Kidney epithelial cell (primary cell): ENCODE measurements around the gene LTBP1. TPM values are rescaled to one million over a fixed set of nuclear protein-coding genes. Genes with fewer than 3 reads are reported as not detected.

Experiments
- DNase-seq: peaks from one replicate; pipeline ENCODE4 v3.0.0-alpha.2; 2010; ENCODE audit warnings: low read depth
- H3K27me3 ChIP-seq: 2 replicates; pipeline ENCODE4 v1.6.0; 2011; ENCODE audit warnings: low read length; ENCODE audit not compliant: control insufficient read depth, insufficient read depth
- H3K36me3 ChIP-seq: 2 replicates; pipeline ENCODE4 v1.5.1; 2011; ENCODE audit warnings: low read length; ENCODE audit not compliant: control insufficient read depth, insufficient read depth
- H3K4me3 ChIP-seq: 2 replicates; pipeline ENCODE4 v1.5.1; 2011; ENCODE audit warnings: low read depth, mild to moderate bottlenecking, control low read depth, low read length
- total RNA-seq: library from RNA; depleted of rRNA; stranded (reverse); fragments of >200 nt; gene quantifications from 2 replicates; pipeline ENCODE4 v1.2.3, GENCODE V29; 2015
- TF ChIP-seq, protein P1 (sequence below): IDR thresholded peaks from 2 replicates; pipeline ENCODE4 v1.5.1; 2011; ENCODE audit warnings: mild to moderate bottlenecking, moderate library complexity, low read length, control low read depth, inconsistent platforms; ENCODE audit not compliant: insufficient read depth, poor library complexity, severe bottlenecking

Gene LTBP1
- total RNA-seq, 1 donor from 2014 or later: 39.3 TPM

DNA sequence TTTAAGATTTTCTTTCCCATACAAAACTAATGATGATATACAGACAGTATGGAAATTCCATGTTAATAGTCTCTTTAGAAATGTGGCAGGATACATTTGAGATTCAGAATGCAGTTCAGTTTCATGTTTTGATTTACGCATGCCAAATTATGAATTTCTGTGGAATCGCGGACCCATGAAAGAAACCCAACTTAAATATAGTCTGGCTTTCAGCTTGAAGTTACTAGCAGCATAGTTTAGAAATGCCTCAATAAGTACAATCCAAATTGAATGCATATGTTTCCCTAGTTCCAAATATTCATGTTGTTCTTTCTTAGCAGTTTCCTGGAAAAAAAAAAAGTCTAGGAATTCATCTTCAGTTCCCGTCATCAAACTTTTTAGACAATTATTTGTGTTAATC, 365.6 kb downstream of the LTBP1 start:
- Histone ChIP-seq H3K4me3 (no peak overlapping the region), H3K27me3 (no peaks in the 10 kb centered on the region), H3K36me3 (no peaks in the 10 kb centered on the region)
- TF ChIP-seq, protein P1, sequence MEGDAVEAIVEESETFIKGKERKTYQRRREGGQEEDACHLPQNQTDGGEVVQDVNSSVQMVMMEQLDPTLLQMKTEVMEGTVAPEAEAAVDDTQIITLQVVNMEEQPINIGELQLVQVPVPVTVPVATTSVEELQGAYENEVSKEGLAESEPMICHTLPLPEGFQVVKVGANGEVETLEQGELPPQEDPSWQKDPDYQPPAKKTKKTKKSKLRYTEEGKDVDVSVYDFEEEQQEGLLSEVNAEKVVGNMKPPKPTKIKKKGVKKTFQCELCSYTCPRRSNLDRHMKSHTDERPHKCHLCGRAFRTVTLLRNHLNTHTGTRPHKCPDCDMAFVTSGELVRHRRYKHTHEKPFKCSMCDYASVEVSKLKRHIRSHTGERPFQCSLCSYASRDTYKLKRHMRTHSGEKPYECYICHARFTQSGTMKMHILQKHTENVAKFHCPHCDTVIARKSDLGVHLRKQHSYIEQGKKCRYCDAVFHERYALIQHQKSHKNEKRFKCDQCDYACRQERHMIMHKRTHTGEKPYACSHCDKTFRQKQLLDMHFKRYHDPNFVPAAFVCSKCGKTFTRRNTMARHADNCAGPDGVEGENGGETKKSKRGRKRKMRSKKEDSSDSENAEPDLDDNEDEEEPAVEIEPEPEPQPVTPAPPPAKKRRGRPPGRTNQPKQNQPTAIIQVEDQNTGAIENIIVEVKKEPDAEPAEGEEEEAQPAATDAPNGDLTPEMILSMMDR: no peak
- DNase-seq: no peak

DNA sequence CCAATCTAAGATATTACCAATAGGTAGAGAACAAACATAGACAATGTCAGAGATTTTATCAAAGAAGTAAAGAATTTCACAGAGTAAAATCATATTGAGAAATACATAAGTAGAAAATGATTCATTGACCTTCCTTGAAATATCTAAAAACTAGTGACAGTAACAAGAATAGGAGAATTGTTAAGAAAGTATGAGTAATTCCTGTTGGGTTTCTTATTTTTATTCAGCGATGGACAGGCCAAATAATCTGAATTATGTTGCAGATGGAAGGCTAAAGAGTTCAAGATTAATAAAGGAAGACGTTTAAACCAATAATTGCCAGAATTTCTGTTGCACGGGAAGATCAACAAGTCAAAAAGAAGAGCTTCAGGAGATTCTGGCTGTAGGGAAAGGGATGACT, 366.3 kb downstream of the LTBP1 start:
- TF ChIP-seq, protein P1: no peak
- H3K27me3 ChIP-seq: no peaks in the 10 kb centered on the region
- no peak for DNase-seq
- no peak overlapping the region for H3K4me3 ChIP-seq
- no peaks in the 10 kb centered on the region for H3K36me3 ChIP-seq

DNA sequence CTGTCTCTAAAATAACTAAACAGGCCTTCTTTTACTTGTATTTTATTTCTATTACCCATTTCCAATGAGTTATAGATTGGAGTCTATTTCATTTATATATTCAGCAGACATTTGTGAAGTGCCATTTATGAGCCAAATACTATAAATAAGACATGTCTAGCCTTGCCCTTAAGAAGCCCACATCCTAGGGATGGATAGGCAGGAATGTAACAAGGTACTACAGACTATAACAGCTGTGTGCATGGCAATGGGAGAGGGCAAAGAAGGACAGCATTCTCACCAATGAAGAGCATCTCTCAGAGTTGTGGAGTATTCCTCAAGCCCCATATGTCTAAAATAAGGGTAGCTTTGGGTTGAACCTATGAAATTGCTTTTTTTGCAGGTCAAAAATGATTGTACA, 367.8 kb downstream of the LTBP1 start:
- no peak overlapping the region for H3K4me3 ChIP-seq
- no peaks in the 10 kb centered on the region for H3K27me3 ChIP-seq
- no peak for DNase-seq
- TF ChIP-seq, protein P1: no peak
- H3K36me3 ChIP-seq: no peaks in the 10 kb centered on the region

DNA sequence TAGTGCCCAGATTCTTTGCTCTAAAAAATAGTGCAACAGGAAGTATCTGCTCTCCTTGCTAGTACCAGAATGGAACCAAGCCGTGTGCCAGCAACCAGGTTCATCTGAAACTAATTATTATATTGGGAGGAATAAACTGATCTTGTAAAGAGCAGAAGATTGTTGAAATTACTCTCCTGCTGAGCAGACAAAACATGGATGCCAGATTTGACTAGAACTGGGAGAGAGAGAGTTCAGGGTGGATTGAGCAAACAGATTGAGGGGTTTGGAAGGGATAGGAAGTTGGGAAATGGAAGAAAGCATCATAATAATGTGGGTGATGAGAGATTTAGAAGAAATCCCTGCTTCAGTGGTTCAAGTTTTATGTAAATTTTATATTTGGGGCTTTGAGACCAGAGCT, 369.6 kb downstream of the LTBP1 start:
- Histone ChIP-seq H3K4me3 (no peak overlapping the region), H3K27me3 (no peaks in the 10 kb centered on the region), H3K36me3 (no peaks in the 10 kb centered on the region)
- no peak for DNase-seq
- TF ChIP-seq, protein P1: no peak

DNA sequence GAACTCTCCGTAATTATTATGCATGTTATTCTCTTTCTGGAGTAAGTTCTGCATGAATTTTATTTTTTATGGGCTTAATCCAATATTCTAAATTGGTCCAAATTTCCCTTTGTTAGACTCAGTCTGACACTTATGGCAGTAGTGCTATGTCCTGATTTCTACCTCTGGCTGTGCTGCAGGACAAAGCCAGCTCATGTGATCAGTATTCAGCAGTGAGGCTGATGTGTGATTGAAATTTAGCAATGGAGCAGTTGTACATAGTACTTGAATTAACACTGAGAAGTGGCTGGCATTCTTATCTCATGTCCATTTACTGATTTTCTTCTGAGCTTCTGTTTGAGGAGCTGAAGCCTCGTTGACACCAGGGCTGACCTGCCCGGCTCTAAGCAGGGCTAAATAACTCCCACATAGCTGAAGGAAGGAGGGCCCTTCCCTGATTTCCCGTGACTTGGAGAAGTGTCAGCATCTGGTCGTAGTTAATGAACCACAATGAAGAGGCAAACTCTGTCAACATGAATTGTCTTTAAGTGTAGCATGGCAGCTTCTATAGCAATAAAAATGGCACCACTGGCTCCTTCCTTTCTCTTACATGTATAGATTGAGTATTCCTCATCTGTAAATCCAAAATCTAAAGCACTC, 370.7 kb downstream of the LTBP1 start:
- TF ChIP-seq, protein P1: no peak
- DNase-seq: no peak
- Histone ChIP-seq H3K36me3 (no peaks in the 10 kb centered on the region), H3K27me3 (no peaks in the 10 kb centered on the region), H3K4me3 (no peak overlapping the region)

DNA sequence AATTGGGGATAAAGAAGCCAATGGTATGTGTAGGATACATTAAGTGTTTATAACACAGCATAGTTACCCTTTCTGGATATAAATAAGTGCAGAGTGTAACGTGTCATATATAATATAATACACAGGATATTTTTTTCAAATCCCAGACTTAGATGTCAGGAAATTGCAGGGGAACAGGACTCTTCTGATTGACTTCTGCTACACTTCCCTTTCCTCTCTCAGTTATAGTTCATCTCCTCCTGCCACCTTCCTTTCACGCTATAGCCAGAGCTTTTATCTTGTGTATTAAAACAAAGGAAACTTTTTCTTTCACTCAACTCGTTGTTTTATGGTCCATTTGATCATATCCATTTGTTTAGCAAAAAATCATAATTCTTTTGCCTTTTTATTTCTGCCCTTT, 371.7 kb downstream of the LTBP1 start:
- no peaks in the 10 kb centered on the region for H3K27me3 ChIP-seq
- no peak for DNase-seq
- TF ChIP-seq, protein P1: no peak
- H3K4me3 ChIP-seq: no peak overlapping the region
- H3K36me3 ChIP-seq: no peaks in the 10 kb centered on the region
